Hematopoietic multipotent progenitor cell treated with erythropoietin and hydrocortisone succinate and interleukin-3 and kit ligand, for 17 days (in vitro differentiated cells): ENCODE results near the gene INMT.

Experiments used
- DNase-seq: peaks from one replicate; pipeline ENCODE4 v3.0.0-alpha.2; 2015; ENCODE audit warnings: low spot score

The INMT gene

GRCh38 chr7:30728591-30729100 is 23.3 kb upstream of the INMT start:
- DNase-seq = no peak

GRCh38 chr7:30729642-30730041 is 22.3 kb upstream of the INMT start:
- no peak for DNase-seq

- DNase-seq = no peak
These were observed 21.8 kb upstream of the INMT start for GRCh38 chr7:30730097-30730496.

GRCh38 chr7:30730996-30731395 is 20.9 kb upstream of the INMT start:
- DNase-seq = no peak

GRCh38 chr7:30731581-30731980 is 20.4 kb upstream of the INMT start:
- no peak for DNase-seq

GRCh38 chr7:30732606-30733005 is 19.3 kb upstream of the INMT start:
- no peak for DNase-seq

GRCh38 chr7:30733216-30733615 is 18.7 kb upstream of the INMT start:
- no peak for DNase-seq

GRCh38 chr7:30733691-30734090 is 18.2 kb upstream of the INMT start:
- DNase-seq = no peak

GRCh38 chr7:30734497-30734896 is 17.4 kb upstream of the INMT start:
- no peak for DNase-seq

GRCh38 chr7:30735631-30736030 is 16.3 kb upstream of the INMT start:
- DNase-seq = no peak

- no peak for DNase-seq
These were observed 15.6 kb upstream of the INMT start for GRCh38 chr7:30736291-30736690.

GRCh38 chr7:30738026-30738915 is 13.7 kb upstream of the INMT start:
- DNase-seq = no peak

GRCh38 chr7:30739691-30740090 is 12.2 kb upstream of the INMT start:
- no peak for DNase-seq

GRCh38 chr7:30740417-30741181 is 11.3 kb upstream of the INMT start:
- peak; percentile 63 for DNase-seq

GRCh38 chr7:30741289-30741688 is 10.6 kb upstream of the INMT start:
- no peak for DNase-seq

GRCh38 chr7:30743371-30744074 is 8.4 kb upstream of the INMT start:
- DNase-seq = no peak

GRCh38 chr7:30744075-30744417 is 7.9 kb upstream of the INMT start:
- no peak for DNase-seq

- DNase-seq = no peak
These were observed 6.5 kb upstream of the INMT start for GRCh38 chr7:30745261-30745941.

- no peak for DNase-seq
These were observed 1.9 kb upstream of the INMT start for GRCh38 chr7:30750010-30750409.

GRCh38 chr7:30750683-30751650 is 968 bp upstream of the INMT start:
- no peak for DNase-seq

- DNase-seq = no peak
These were observed 549 bp downstream of the INMT start for GRCh38 chr7:30752484-30752883.
